ACC112 (cell line): ENCODE results near the gene RPS23.

Source experiments
- H2AFZ ChIP-seq: fragments of 200-600 bp; sonication (generic); one replicate; pipeline ENCODE4 v1.6.0; 2017; ENCODE audit warnings: antibody characterized with exemption, low read length; ENCODE audit not compliant: unreplicated experiment
- H3K27ac ChIP-seq: fragments of 200-600 bp; sonication (generic); 2 replicates; pipeline ENCODE4 v1.5.1; 2014; ENCODE audit warnings: low read depth, mild to moderate bottlenecking, antibody characterized with exemption, low read length, moderate library complexity
- H3K27me3 ChIP-seq: fragments of 200-600 bp; sonication (generic); 2 replicates; pipeline ENCODE4 v1.6.1; 2014; ENCODE audit warnings: mild to moderate bottlenecking, antibody characterized with exemption, low read length, moderate library complexity, mixed read lengths; ENCODE audit not compliant: insufficient read depth
- H3K36me3 ChIP-seq: fragments of 200-600 bp; sonication (generic); 2 replicates; pipeline ENCODE4 v1.6.1; 2016; ENCODE audit warnings: mild to moderate bottlenecking, antibody characterized with exemption, low read length, moderate library complexity, mixed read lengths; ENCODE audit not compliant: insufficient read depth
- H3K4me1 ChIP-seq: fragments of 200-600 bp; sonication (generic); one replicate; pipeline ENCODE4 v1.6.1; 2016; ENCODE audit warnings: low read length, mixed read lengths; ENCODE audit not compliant: insufficient read depth, unreplicated experiment, control insufficient read depth
- H3K4me3 ChIP-seq: fragments of 200-600 bp; sonication (generic); 2 replicates; pipeline ENCODE4 v1.5.1; 2014; ENCODE audit warnings: mild to moderate bottlenecking, low read depth, low read length
- H3K79me2 ChIP-seq: fragments of 200-600 bp; sonication (generic); one replicate; pipeline ENCODE4 v1.6.0; 2016; ENCODE audit warnings: low read length; ENCODE audit not compliant: control insufficient read depth, unreplicated experiment, insufficient read depth

RPS23 gene

GRCh38 chr5:82246960-82247574, 31.1 kb downstream of the RPS23 start:
- H3K4me3 ChIP-seq, result no peak overlapping the region
- no peaks in the 10 kb centered on the region for H3K79me2 ChIP-seq
- H3K27ac ChIP-seq, result no peak overlapping the region
- H2AFZ ChIP-seq, result no peak overlapping the region
- peaks cover 6% of the 10 kb centered on the region; the same call in 1 of the 2 replicates for H3K36me3 ChIP-seq
- no peaks in the 10 kb centered on the region for H3K4me1 ChIP-seq
- H3K27me3 ChIP-seq, result no peaks in the 10 kb centered on the region

DNA sequence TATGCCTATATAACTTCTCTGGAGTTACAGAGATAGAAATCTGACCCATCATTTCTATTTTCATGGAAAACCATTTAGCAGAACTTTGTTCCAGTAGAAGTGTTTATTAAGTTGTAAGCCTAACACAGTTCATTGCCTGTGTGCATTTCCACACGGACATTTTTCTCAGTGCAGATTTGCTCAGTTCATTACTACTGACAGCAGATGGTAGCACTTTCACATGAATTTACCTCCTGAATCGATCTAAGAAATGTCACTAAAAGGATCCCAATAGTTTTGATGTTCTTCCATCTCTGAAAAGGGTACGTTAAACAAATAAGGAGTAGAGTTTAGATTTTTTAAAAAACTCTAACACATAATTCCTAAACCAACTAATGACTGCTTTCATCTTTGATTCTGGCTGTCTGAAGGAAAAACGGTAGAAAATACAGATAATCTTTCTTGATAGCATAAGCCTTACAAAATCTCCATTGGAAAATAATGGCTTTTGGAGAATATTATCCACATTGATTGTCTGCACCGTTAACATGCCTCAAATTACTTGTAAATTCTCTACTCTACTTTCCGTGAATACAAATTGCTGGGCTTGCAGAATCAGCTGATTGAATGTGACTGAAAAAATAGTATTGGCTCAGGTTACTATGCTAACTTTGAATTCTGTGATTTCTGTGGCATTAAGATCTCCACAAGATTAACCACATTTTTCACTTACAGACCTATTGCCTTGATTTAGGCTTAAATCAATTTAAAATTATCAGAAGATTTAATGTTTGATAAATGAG, 33.1 kb downstream of the RPS23 start:
- no peak overlapping the region for H2AFZ ChIP-seq

DNA sequence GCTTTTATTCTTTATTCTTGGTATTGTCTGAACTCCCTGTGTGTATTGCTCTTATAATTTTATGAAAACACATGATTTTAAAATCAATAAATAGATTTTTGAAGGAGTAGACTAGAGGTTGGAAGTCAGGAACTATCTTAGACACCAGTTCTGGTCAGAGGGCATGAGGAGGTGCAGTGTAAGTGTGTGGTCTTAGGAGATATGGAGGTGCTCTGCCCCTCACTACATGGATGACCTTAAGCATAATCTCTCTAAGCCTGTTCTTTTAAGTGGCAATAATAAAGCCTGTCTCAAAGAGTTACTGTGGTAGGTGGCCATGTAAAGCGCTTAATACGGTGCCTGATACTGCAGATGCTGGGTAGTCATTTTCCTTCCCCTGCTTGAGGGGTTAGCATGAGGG, 34.0 kb downstream of the RPS23 start:
- no peak overlapping the region for H3K27ac ChIP-seq
- no peak overlapping the region for H3K4me3 ChIP-seq
- peaks cover 6% of the 10 kb centered on the region; the same call in 1 of the 2 replicates for H3K36me3 ChIP-seq
- no peaks in the 10 kb centered on the region for H3K27me3 ChIP-seq
- no peaks in the 10 kb centered on the region for H3K79me2 ChIP-seq
- no peak overlapping the region for H2AFZ ChIP-seq
- no peaks in the 10 kb centered on the region for H3K4me1 ChIP-seq

More for the DNA sequence above, 33.1 kb downstream of the RPS23 start:
- Histone ChIP-seq H3K4me1 (no peaks in the 10 kb centered on the region), H3K4me3 (no peak overlapping the region), H3K36me3 (peaks cover 6% of the 10 kb centered on the region; the same call in 1 of the 2 replicates), H3K79me2 (no peaks in the 10 kb centered on the region), H3K27me3 (no peaks in the 10 kb centered on the region), H3K27ac (no peak overlapping the region)

- no peaks in the 10 kb centered on the region for H3K36me3 ChIP-seq
- H3K79me2 ChIP-seq, result no peaks in the 10 kb centered on the region
- no peaks in the 10 kb centered on the region for H3K27me3 ChIP-seq
- H3K4me3 ChIP-seq, result no peak overlapping the region
- no peaks in the 10 kb centered on the region for H3K4me1 ChIP-seq
- H2AFZ ChIP-seq, result no peak overlapping the region
- H3K27ac ChIP-seq, result no peak overlapping the region
Observed at GRCh38 chr5:82234885-82235284, 43.3 kb downstream of the RPS23 start.

- H3K27me3 ChIP-seq, result no peaks in the 10 kb centered on the region
- H3K79me2 ChIP-seq, result no peaks in the 10 kb centered on the region
- no peak overlapping the region for H3K4me3 ChIP-seq
- H2AFZ ChIP-seq, result peak overlapping the region; percentile 53
- no peaks in the 10 kb centered on the region for H3K36me3 ChIP-seq
- H3K4me1 ChIP-seq, result no peaks in the 10 kb centered on the region
- no peak overlapping the region for H3K27ac ChIP-seq
Observed at GRCh38 chr5:82225525-82226172, 52.5 kb downstream of the RPS23 start.
